SKM-1 (cell line): Measurements from ENCODE around the gene METRNL.
"Not testable (repeated sequence)": the region's sequence is repeated elsewhere in the genome, so short reads cannot be mapped to it uniquely, and the experiment has no call there.

Experiments used
- DNase-seq: peaks from one replicate; lab custom pipeline; 2025; ENCODE audit not compliant: unreplicated experiment; lab: John Stamatoyannopoulos, UW

Gene METRNL

GRCh38 chr17:83051396-83052240 lies 27.8 kb upstream of the METRNL start:
- DNase-seq = peak; percentile 100

- DNase-seq = no peak
Observed at GRCh38 chr17:83052241-83052564, 27.2 kb upstream of the METRNL start.

GRCh38 chr17:83053021-83053681 lies 26.3 kb upstream of the METRNL start:
- DNase-seq = no peak

GRCh38 chr17:83053739-83054451 lies 25.5 kb upstream of the METRNL start:
- DNase-seq = peak; percentile 82

GRCh38 chr17:83054518-83055125 lies 24.8 kb upstream of the METRNL start:
- DNase-seq = no peak

GRCh38 chr17:83055176-83055575 lies 24.2 kb upstream of the METRNL start:
- not testable (repeated sequence) for DNase-seq

- no peak for DNase-seq
Observed at GRCh38 chr17:83055911-83056582, 23.4 kb upstream of the METRNL start.

GRCh38 chr17:83056583-83057396 lies 22.6 kb upstream of the METRNL start:
- no peak for DNase-seq

GRCh38 chr17:83057397-83057761 lies 22.0 kb upstream of the METRNL start:
- DNase-seq = no peak

GRCh38 chr17:83057793-83058265 lies 21.6 kb upstream of the METRNL start:
- no peak for DNase-seq

GRCh38 chr17:83058266-83058798 lies 21.1 kb upstream of the METRNL start:
- no peak for DNase-seq

- DNase-seq = no peak
Observed at GRCh38 chr17:83061586-83061985, 17.8 kb upstream of the METRNL start.

- DNase-seq = no peak
Observed at GRCh38 chr17:83062011-83062817, 17.2 kb upstream of the METRNL start.

- no peak for DNase-seq
Observed at GRCh38 chr17:83062818-83063671, 16.4 kb upstream of the METRNL start.

- DNase-seq = no peak
Observed at GRCh38 chr17:83064021-83064731, 15.2 kb upstream of the METRNL start.

GRCh38 chr17:83064732-83065659 lies 14.4 kb upstream of the METRNL start:
- no peak for DNase-seq
